ENCODE data around the gene IFNA8.
"Not testable (repeated sequence)": the region's sequence is repeated elsewhere in the genome, so short reads cannot be mapped to it uniquely, and the experiment has no call there.

Gene IFNA8

GRCh38 chr9:21408817-21409216 is at the start of gene IFNA8:
TSS of gene IFNA8 (plus strand) at chr9:21409117. CDS start at chr9:21409177, 60 bp downstream.
- DNase-seq: no peak

- DNase-seq: no peak
Observed at GRCh38 chr9:21362287-21362686, 46.6 kb upstream of the IFNA8 start.

- not testable (repeated sequence) for DNase-seq
Observed at GRCh38 chr9:21367169-21367568, 41.7 kb upstream of the IFNA8 start.

- no peak for DNase-seq
Observed at GRCh38 chr9:21367957-21368356, 41.0 kb upstream of the IFNA8 start, which contains the start of gene IFNA13. TSS of gene IFNA13 (minus strand) at chr9:21368057. CDS start at chr9:21368010, 47 bp downstream.

- DNase-seq: not testable (repeated sequence)
Observed at GRCh38 chr9:21371467-21371866, 37.5 kb upstream of the IFNA8 start.

GRCh38 chr9:21381448-21382339 is 27.2 kb upstream of the IFNA8 start:
- DNase-seq: no peak

GRCh38 chr9:21383627-21384026 is 25.3 kb upstream of the IFNA8 start:
- no peak for DNase-seq

GRCh38 chr9:21385131-21385670 is 23.7 kb upstream of the IFNA8 start, which contains the start of gene IFNA2:
TSS of gene IFNA2 (minus strand) at chr9:21385398. CDS start at chr9:21385329, 69 bp downstream.
- DNase-seq: no peak

GRCh38 chr9:21392270-21392669 is 16.6 kb upstream of the IFNA8 start:
- no peak for DNase-seq

- DNase-seq: peak; percentile 74
Observed at GRCh38 chr9:21395778-21396717, 12.9 kb upstream of the IFNA8 start.

- no peak for DNase-seq
Observed at GRCh38 chr9:21398955-21399489, 9.9 kb upstream of the IFNA8 start.

GRCh38 chr9:21399956-21400355 is 9.0 kb upstream of the IFNA8 start:
- DNase-seq: no peak

GRCh38 chr9:21402386-21403251 is 6.3 kb upstream of the IFNA8 start:
- DNase-seq: peak; percentile 33

- DNase-seq: no peak
Observed at GRCh38 chr9:21404146-21404545, 4.8 kb upstream of the IFNA8 start.

GRCh38 chr9:21412107-21412506 is 3.2 kb downstream of the IFNA8 start:
- no peak for DNase-seq

GRCh38 chr9:21413151-21413550 is 4.2 kb downstream of the IFNA8 start:
- DNase-seq: no peak

- DNase-seq: peak; percentile 18
Observed at GRCh38 chr9:21413624-21414023, 4.7 kb downstream of the IFNA8 start.

GRCh38 chr9:21414220-21414940 is 5.5 kb downstream of the IFNA8 start:
- no peak for DNase-seq

GRCh38 chr9:21415493-21416267 is 6.8 kb downstream of the IFNA8 start:
- no peak for DNase-seq

- no peak for DNase-seq
Observed at GRCh38 chr9:21428235-21428634, 19.3 kb downstream of the IFNA8 start.

Measured in stimulated activated CD4-positive, alpha-beta T cell treated with anti-CD3 and anti-CD28 coated beads, Interleukin-15, amount 100 ng/mL, for 24 hours (primary cell).